ENCODE data around the gene CDC73. TPM values are rescaled to one million over a fixed set of nuclear protein-coding genes. Genes with fewer than 3 reads are reported as not detected.

CDC73 gene
- total RNA-seq, 1 experiment from 2014 or later = 78.2 TPM

GRCh38 chr1:193256019-193256418 lies 134.2 kb downstream of the CDC73 start:
- Histone ChIP-seq H3K4me1 (ENCODE audit: control insufficient read depth, insufficient read depth, low read length) (no peaks in the 10 kb centered on the region), H3K27ac (ENCODE audit: low read length) (no peak overlapping the region), H3K4me3 (ENCODE audit: low read depth in 2 of 2, low read length in 2 of 2) (no peak overlapping the region), H3K27me3 (ENCODE audit: control insufficient read depth, insufficient read depth, low read length) (no peaks in the 10 kb centered on the region), H3K36me3 (ENCODE audit: control insufficient read depth, insufficient read depth, low read length) (peaks cover 6% of the 10 kb centered on the region; the same call in 1 of the 2 replicates), H3K9me3 (ENCODE audit: control insufficient read depth, insufficient read depth, low read depth, low read length) (no peaks in the 10 kb centered on the region)
- CTCF ChIA-PET = no interaction called here
- DNase-seq (ENCODE audit: low read depth, low spot score) (no peak), ATAC-seq (no peak)
- POLR2A ChIA-PET = no interaction called here
- intact Hi-C loops (cut with micrococcal nuclease; ENCODE audit: unreplicated experiment) = no loop called here
- in situ Hi-C loops (cut with HindIII; ENCODE audit: low pct_unique_long_range_greater_than_20kb, low sequenced_read_pairs) = no loop called here
- no peak for TF ChIP-seq CTCF (IDR thresholded peaks at IDR 0.05)
- TF ChIP-seq POLR2AphosphoS5 (IDR thresholded peaks at IDR 0.05; ENCODE audit: low read depth, low read length) = no peak
- TF ChIP-seq TCF7L2 (IDR thresholded peaks at IDR 0.05; ENCODE audit: low read depth, low read length) = no peak
- TF ChIP-seq SIN3A (IDR thresholded peaks at IDR 0.05; ENCODE audit: borderline replicate concordance, insufficient read depth, low read depth, low read length) = no peak
- TF ChIP-seq REST (IDR thresholded peaks at IDR 0.05; ENCODE audit: insufficient read depth in 1 of 2, low read depth in 2 of 2, low read length in 1 of 2) = no peak
- BruUV-seq (replicated peaks) = no TSS peak

- in situ Hi-C loops (cut with HindIII; ENCODE audit: low pct_unique_long_range_greater_than_20kb, low sequenced_read_pairs) = no loop called here
- H3K27me3 ChIP-seq (ENCODE audit: control insufficient read depth, insufficient read depth, low read length) = no peaks in the 10 kb centered on the region
Observed at GRCh38 chr1:193259636-193260035, 137.8 kb downstream of the CDC73 start.

More at GRCh38 chr1:193259636-193260035, 137.8 kb downstream of the CDC73 start:
- H3K27ac ChIP-seq (ENCODE audit: low read length) = no peak overlapping the region
- POLR2A ChIA-PET = no interaction called here
- no peaks in the 10 kb centered on the region for H3K4me1 ChIP-seq (ENCODE audit: control insufficient read depth, insufficient read depth, low read length)
- intact Hi-C loops (cut with micrococcal nuclease; ENCODE audit: unreplicated experiment) = no loop called here
- ATAC-seq (no peak), DNase-seq (ENCODE audit: low read depth, low spot score) (no peak)
- no peak overlapping the region for H3K4me3 ChIP-seq (ENCODE audit: low read depth in 2 of 2, low read length in 2 of 2)
- CTCF ChIA-PET = no interaction called here
- no TSS peak for BruUV-seq (replicated peaks)
- no peak for TF ChIP-seq POLR2AphosphoS5 (IDR thresholded peaks at IDR 0.05; ENCODE audit: low read depth, low read length)
- no peak for TF ChIP-seq TCF7L2 (IDR thresholded peaks at IDR 0.05; ENCODE audit: low read depth, low read length)
- TF ChIP-seq CTCF (IDR thresholded peaks at IDR 0.05) = no peak
- TF ChIP-seq SIN3A (IDR thresholded peaks at IDR 0.05; ENCODE audit: borderline replicate concordance, insufficient read depth, low read depth, low read length) = no peak
- TF ChIP-seq REST (IDR thresholded peaks at IDR 0.05; ENCODE audit: insufficient read depth in 1 of 2, low read depth in 2 of 2, low read length in 1 of 2) = no peak
- H3K9me3 ChIP-seq (ENCODE audit: control insufficient read depth, insufficient read depth, low read depth, low read length) = no peaks in the 10 kb centered on the region
- H3K36me3 ChIP-seq (ENCODE audit: control insufficient read depth, insufficient read depth, low read length) = peaks cover 4% of the 10 kb centered on the region; the same call in 1 of the 2 replicates
